ENCODE data around the gene WDR26. TPM values are rescaled to one million over a fixed set of nuclear protein-coding genes. Genes with fewer than 3 reads are reported as not detected.
"Not testable (repeated sequence)": the region's sequence is repeated elsewhere in the genome, so short reads cannot be mapped to it uniquely, and the experiment has no call there.

WDR26 gene
- total RNA-seq, 1 donor from 2014 or later, result 62.4 TPM

DNA sequence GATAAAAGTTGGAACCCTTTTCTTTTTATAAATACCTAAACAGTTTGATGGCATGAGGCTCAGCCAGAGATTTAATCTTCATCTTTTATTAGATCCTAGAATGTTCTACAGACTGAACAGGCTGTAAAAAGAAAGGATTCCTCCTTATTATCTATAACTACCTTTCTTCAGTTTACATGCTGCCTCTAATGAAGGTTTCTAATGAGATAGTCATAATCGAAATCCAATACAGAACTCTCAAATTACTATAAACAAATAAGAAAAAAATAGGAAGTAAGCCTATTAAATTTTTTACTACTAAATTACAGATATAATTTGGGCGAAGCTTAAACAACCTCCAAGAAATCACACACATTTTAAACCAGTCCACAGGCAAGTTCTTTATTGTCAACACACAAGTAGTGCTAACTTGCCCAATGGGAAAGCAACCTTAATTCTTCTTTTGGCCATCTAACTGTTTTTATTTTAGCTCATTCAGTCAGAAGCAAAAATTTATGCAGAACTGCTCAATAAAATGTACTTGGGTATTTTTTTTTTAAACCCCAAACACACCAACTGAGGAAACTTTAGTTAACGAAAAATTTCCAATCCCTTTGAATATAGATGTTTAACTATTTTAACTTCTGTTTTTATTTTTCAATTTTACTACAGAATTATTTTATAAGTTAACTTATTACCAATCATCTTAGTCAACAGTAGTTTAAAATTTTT is 4.8 kb downstream of the WDR26 start:
- no peak for DNase-seq (ENCODE audit: low spot score)
- Histone ChIP-seq H3K36me3 (peaks cover 31% of the 10 kb centered on the region), H3K9ac (no peak overlapping the region), H3K27me3 (no peaks in the 10 kb centered on the region), H3K4me3 (no peak overlapping the region), H3K27ac (no peak overlapping the region), H4K20me1 (ENCODE audit: low read depth) (peaks cover 77% of the 10 kb centered on the region), H2AFZ (replicated peaks) (no peak overlapping the region), H3K79me2 (ENCODE audit: low read depth) (peaks cover 85% of the 10 kb centered on the region), H3K4me1 (peaks cover 28% of the 10 kb centered on the region), H3K4me2 (no peak overlapping the region), H3K9me3 (ENCODE audit: low read depth) (no peaks in the 10 kb centered on the region), H3F3A (ENCODE audit: low read depth) (no peaks in the 10 kb centered on the region)
- Mint-ChIP-seq H3K27ac (no peak overlapping the region), H3K36me3 (peaks cover 15% of the 10 kb centered on the region), H3K27me3 (ENCODE audit: insufficient read depth, low read depth) (no peaks in the 10 kb centered on the region), H3K4me1 (peaks cover 26% of the 10 kb centered on the region), H3K4me3 (no peak overlapping the region), H3K9me3 (no peaks in the 10 kb centered on the region)
- TF ChIP-seq EZH2 (IDR thresholded peaks at IDR 0.05) (no peak), EZH2phosphoT487 (IDR thresholded peaks at IDR 0.05) (no peak)
- TF ChIP-seq, protein P1, sequence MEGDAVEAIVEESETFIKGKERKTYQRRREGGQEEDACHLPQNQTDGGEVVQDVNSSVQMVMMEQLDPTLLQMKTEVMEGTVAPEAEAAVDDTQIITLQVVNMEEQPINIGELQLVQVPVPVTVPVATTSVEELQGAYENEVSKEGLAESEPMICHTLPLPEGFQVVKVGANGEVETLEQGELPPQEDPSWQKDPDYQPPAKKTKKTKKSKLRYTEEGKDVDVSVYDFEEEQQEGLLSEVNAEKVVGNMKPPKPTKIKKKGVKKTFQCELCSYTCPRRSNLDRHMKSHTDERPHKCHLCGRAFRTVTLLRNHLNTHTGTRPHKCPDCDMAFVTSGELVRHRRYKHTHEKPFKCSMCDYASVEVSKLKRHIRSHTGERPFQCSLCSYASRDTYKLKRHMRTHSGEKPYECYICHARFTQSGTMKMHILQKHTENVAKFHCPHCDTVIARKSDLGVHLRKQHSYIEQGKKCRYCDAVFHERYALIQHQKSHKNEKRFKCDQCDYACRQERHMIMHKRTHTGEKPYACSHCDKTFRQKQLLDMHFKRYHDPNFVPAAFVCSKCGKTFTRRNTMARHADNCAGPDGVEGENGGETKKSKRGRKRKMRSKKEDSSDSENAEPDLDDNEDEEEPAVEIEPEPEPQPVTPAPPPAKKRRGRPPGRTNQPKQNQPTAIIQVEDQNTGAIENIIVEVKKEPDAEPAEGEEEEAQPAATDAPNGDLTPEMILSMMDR (IDR thresholded peaks at IDR 0.05), result no peak

DNA sequence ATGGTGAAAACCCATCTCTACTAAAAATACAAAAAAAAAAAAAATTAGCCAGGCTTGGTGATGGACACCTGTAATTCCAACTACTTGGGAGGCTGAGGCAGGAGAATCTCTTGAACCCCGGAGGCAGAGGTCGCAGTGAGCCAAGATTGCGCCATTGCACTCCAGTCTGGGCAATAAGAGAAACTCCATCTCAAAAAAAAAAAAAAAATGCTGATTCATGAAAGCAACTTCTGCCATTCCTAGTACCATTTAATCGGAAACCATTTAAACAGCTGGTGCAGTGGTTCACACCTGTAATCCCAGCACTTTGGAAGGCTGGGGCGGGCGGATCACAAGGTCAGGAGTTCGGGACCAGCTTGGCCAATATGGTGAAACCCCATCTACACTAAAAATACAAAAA is 5.9 kb downstream of the WDR26 start:
- H3K9ac ChIP-seq; H3K9me3 ChIP-seq (ENCODE audit: low read depth); H3K4me3 ChIP-seq; H3K27ac ChIP-seq; H3K27ac Mint-ChIP-seq; DNase-seq (ENCODE audit: low spot score); H3K27me3 Mint-ChIP-seq (ENCODE audit: insufficient read depth, low read depth); H3K4me3 Mint-ChIP-seq; H3K27me3 ChIP-seq; H3F3A ChIP-seq (ENCODE audit: low read depth); H3K4me2 ChIP-seq; H2AFZ ChIP-seq (replicated peaks); H3K9me3 Mint-ChIP-seq: not testable (repeated sequence)
- peaks cover 26% of the 10 kb centered on the region for H3K4me1 Mint-ChIP-seq
- H3K79me2 ChIP-seq (ENCODE audit: low read depth), result peaks cover 78% of the 10 kb centered on the region
- H3K36me3 Mint-ChIP-seq, result peaks cover 23% of the 10 kb centered on the region
- peaks cover 42% of the 10 kb centered on the region for H3K36me3 ChIP-seq
- H4K20me1 ChIP-seq (ENCODE audit: low read depth), result peaks cover 72% of the 10 kb centered on the region
- H3K4me1 ChIP-seq, result peaks cover 28% of the 10 kb centered on the region

GRCh38 chr1:224427346-224427745 is 7.3 kb downstream of the WDR26 start:
- no peak overlapping the region for H3K27ac ChIP-seq

DNA sequence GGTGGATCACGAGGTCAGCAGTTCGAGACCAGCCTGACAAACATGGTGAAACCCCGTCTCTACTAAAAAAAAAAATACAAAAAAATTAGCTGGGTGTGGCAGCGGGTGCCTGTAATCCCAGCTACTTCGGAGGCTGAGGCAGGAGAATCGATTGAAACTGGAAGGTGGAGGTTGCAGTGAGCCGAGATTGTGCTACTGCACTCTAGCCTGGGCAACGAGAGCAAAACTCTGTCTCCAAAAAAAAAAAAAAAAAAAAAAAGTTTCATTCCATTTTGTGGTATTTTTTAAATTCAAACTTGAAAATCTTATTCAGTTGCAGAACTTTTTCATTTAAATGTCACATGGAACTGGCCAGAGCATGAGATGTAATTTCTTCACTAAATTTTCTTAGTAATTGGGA is 7.7 kb downstream of the WDR26 start:
- Histone ChIP-seq H3K36me3 (peaks cover 54% of the 10 kb centered on the region), H3K4me1 (peaks cover 17% of the 10 kb centered on the region), H3K79me2 (ENCODE audit: low read depth) (peaks cover 59% of the 10 kb centered on the region), H4K20me1 (ENCODE audit: low read depth) (peaks cover 59% of the 10 kb centered on the region)
- not testable (repeated sequence) for H3K9me3 Mint-ChIP-seq; H2AFZ ChIP-seq (replicated peaks); H3K27me3 Mint-ChIP-seq (ENCODE audit: insufficient read depth, low read depth); DNase-seq (ENCODE audit: low spot score); H3F3A ChIP-seq (ENCODE audit: low read depth); H3K4me3 Mint-ChIP-seq; H3K9me3 ChIP-seq (ENCODE audit: low read depth); H3K4me2 ChIP-seq; H3K4me3 ChIP-seq; H3K27me3 ChIP-seq; H3K9ac ChIP-seq; H3K27ac ChIP-seq; H3K27ac Mint-ChIP-seq
- peaks cover 11% of the 10 kb centered on the region for H3K4me1 Mint-ChIP-seq
- H3K36me3 Mint-ChIP-seq, result peaks cover 34% of the 10 kb centered on the region

More at GRCh38 chr1:224427346-224427745, 7.3 kb downstream of the WDR26 start:
- Histone ChIP-seq H3F3A (ENCODE audit: low read depth) (no peaks in the 10 kb centered on the region), H2AFZ (replicated peaks) (no peak overlapping the region), H3K79me2 (ENCODE audit: low read depth) (peaks cover 64% of the 10 kb centered on the region), H3K27me3 (no peaks in the 10 kb centered on the region), H3K4me2 (no peak overlapping the region), H3K9ac (no peak overlapping the region), H3K9me3 (ENCODE audit: low read depth) (no peaks in the 10 kb centered on the region), H3K4me3 (no peak overlapping the region), H3K4me1 (peaks cover 22% of the 10 kb centered on the region), H3K36me3 (peaks cover 54% of the 10 kb centered on the region), H4K20me1 (ENCODE audit: low read depth) (peaks cover 64% of the 10 kb centered on the region)
- Mint-ChIP-seq H3K27ac (no peak overlapping the region), H3K9me3 (no peaks in the 10 kb centered on the region), H3K27me3 (ENCODE audit: insufficient read depth, low read depth) (no peaks in the 10 kb centered on the region), H3K36me3 (peaks cover 30% of the 10 kb centered on the region), H3K4me1 (peaks cover 16% of the 10 kb centered on the region), H3K4me3 (no peak overlapping the region)
- no peak for DNase-seq (ENCODE audit: low spot score)
- TF ChIP-seq, protein P1 (IDR thresholded peaks at IDR 0.05), result no peak
- TF ChIP-seq EZH2phosphoT487 (IDR thresholded peaks at IDR 0.05) (no peak), EZH2 (IDR thresholded peaks at IDR 0.05) (no peak)

Measured in neural progenitor cell (in vitro differentiated cells).